Measurements from ENCODE around the gene SDK1.

SDK1 gene

GRCh38 chr7:4040109-4040928 lies 739.3 kb downstream of the SDK1 start:
- H3K36me3 ChIP-seq (ENCODE audit: control insufficient read depth in 2 of 2, insufficient read depth in 1 of 2, low read length in 2 of 2), result no peaks in the 10 kb centered on the region
- H3K4me1 ChIP-seq (ENCODE audit: control insufficient read depth, insufficient read depth, low read length), result no peaks in the 10 kb centered on the region; the same call in 1 of the 2 replicates
- no peaks in the 10 kb centered on the region for H3K9me3 ChIP-seq (ENCODE audit: control insufficient read depth, insufficient read depth, low read depth, low read length)
- TF ChIP-seq SP7 (tag by site-specific recombination; IDR thresholded peaks at IDR 0.05), result no peak
- no peak for TF ChIP-seq ZNF19 (tag by site-specific recombination; IDR thresholded peaks at IDR 0.05; ENCODE audit: low read depth)
- no peak for TF ChIP-seq ZNF692 (tag by site-specific recombination; IDR thresholded peaks at IDR 0.05)
- ChIA-PET CTCF (no interaction called here), POLR2A (no interaction called here)
- no peak overlapping the region for H3K27ac ChIP-seq (ENCODE audit: extremely low read depth, low read depth, low read length)
- no peak overlapping the region for H3K4me3 ChIP-seq (ENCODE audit: low read depth, low read length)

GRCh38 chr7:4042402-4043045 lies 741.5 kb downstream of the SDK1 start:
- CTCF ChIA-PET, result no interaction called here
- no peaks in the 10 kb centered on the region for H3K9me3 ChIP-seq (ENCODE audit: control insufficient read depth, insufficient read depth, low read depth, low read length)
- no peaks in the 10 kb centered on the region; the same call in 1 of the 2 replicates for H3K4me1 ChIP-seq (ENCODE audit: control insufficient read depth, insufficient read depth, low read length)
- H3K36me3 ChIP-seq (ENCODE audit: control insufficient read depth in 2 of 2, insufficient read depth in 1 of 2, low read length in 2 of 2), result no peaks in the 10 kb centered on the region
- TF ChIP-seq ZNF571 (tag by site-specific recombination; IDR thresholded peaks at IDR 0.05), result no peak
- TF ChIP-seq ZBTB11 (tag by site-specific recombination; conservative IDR thresholded peaks at IDR 0.05; ENCODE audit: low read depth), result no peak
- no peak for TF ChIP-seq ZNF24 (tag by site-specific recombination; IDR thresholded peaks at IDR 0.05)
- no peak for TF ChIP-seq ZNF629 (tag by site-specific recombination; IDR thresholded peaks at IDR 0.05)
- no peak for TF ChIP-seq ZNF791 (tag by site-specific recombination; IDR thresholded peaks at IDR 0.05)
- TF ChIP-seq ZNF335 (tag by site-specific recombination; conservative IDR thresholded peaks at IDR 0.05), result no peak
- no peak for TF ChIP-seq PATZ1 (tag by site-specific recombination; IDR thresholded peaks at IDR 0.05)
- TF ChIP-seq ZNF843 (tag by site-specific recombination; IDR thresholded peaks at IDR 0.05), result no peak
- TF ChIP-seq ZBTB7A (tag by site-specific recombination; IDR thresholded peaks at IDR 0.05; ENCODE audit: low read depth), result no peak
- no peak for TF ChIP-seq ZNF138 (tag by site-specific recombination; IDR thresholded peaks at IDR 0.05; ENCODE audit: borderline replicate concordance)
- no peak for TF ChIP-seq ZNF37A (tag by site-specific recombination; IDR thresholded peaks at IDR 0.05)
- no peak for TF ChIP-seq PRDM10 (tag by site-specific recombination; IDR thresholded peaks at IDR 0.05)
- no peak overlapping the region for H3K27ac ChIP-seq (ENCODE audit: extremely low read depth, low read depth, low read length)
- H3K4me3 ChIP-seq (ENCODE audit: low read depth, low read length), result no peak overlapping the region
- POLR2A ChIA-PET, result no interaction called here

Measured in HEK293 (cell line).